HepG2 (cell line): ENCODE data around the gene CFAP100. TPM values are rescaled to one million over a fixed set of nuclear protein-coding genes. Genes with fewer than 3 reads are reported as not detected.

Experiments
- ATAC-seq: fragments of 200-7000 bp; cut with Tn5 transposase; 3 replicates; pipeline ENCODE4 v1.9.1; 2020; ENCODE audit warnings: mild to moderate bottlenecking, moderate library complexity
- BruUV-seq: library from RNA; stranded (reverse); fragments of 400-500 nt; replicated peaks from 2 replicates; lab custom pipeline; 2021; lab: Mats Ljungman, UMichigan
- CTCF ChIA-PET: fragments of 300-600 bp; formaldehyde crosslinking; extraction: SDS; loops from one replicate; lab custom pipeline; 2021; ENCODE audit warnings: low total read pairs, inconsistent platforms, low intra/inter-chr PET ratio; lab: Yijun Ruan, JAX
- POLR2A ChIA-PET: fragments of 350-600 bp; sonication (Branson Sonifier 250); formaldehyde crosslinking; loops from one replicate; lab custom pipeline; 2020; ENCODE audit warnings: antibody characterized with exemption, inconsistent platforms; lab: Yijun Ruan, JAX
- DNase-seq: peaks from one replicate; pipeline ENCODE4 v3.0.0-alpha.2; 2015; ENCODE audit warnings: low spot score
- FAIRE-seq: peaks from 3 replicates; lab custom pipeline; 2011; peaks lifted over from hg19 to GRCh38; lab: Jason Lieb, UNC
- H2AFZ ChIP-seq: one replicate; pipeline ENCODE4 v1.6.1; 2011; ENCODE audit warnings: low read length, inconsistent platforms
- H3K27ac ChIP-seq: fragments of 300-600 bp; 3 replicates; pipeline ENCODE4 v1.8.0; 2011; ENCODE audit warnings: mixed run types, mild to moderate bottlenecking, mixed read lengths, low read length, inconsistent platforms; ENCODE audit not compliant: insufficient read depth; ENCODE audit errors: extremely low read length
- H3K27me3 ChIP-seq, 2 experiments: fragments of 200-600 bp in 1 of 2; 2 replicates in 1 of 2; 3 replicates in 1 of 2; pipeline versions ENCODE4 v1.6.0 to v1.8.0; 2011; ENCODE audit warnings: low read length in 2 of 2, mild to moderate bottlenecking in 2 of 2, moderate library complexity in 2 of 2, inconsistent platforms in 1 of 2; ENCODE audit not compliant: insufficient read depth in 2 of 2, control insufficient read depth in 1 of 2
- H3K36me3 ChIP-seq, 2 experiments: fragments of 200-600 bp in 1 of 2; replicated peaks in 1 of 2; 2 replicates in 1 of 2; 3 replicates in 1 of 2; pipeline versions ENCODE4 v1.5.1 to v1.8.0; 2011; ENCODE audit warnings: low read length in 2 of 2, inconsistent platforms in 1 of 2; ENCODE audit not compliant: insufficient read depth in 2 of 2, control insufficient read depth in 1 of 2
- H3K4me1 ChIP-seq: 2 replicates; pipeline ENCODE4 v1.5.1; 2012; ENCODE audit warnings: low read length, inconsistent platforms; ENCODE audit not compliant: insufficient read depth
- H3K4me2 ChIP-seq: 2 replicates; pipeline ENCODE4 v1.6.0; 2011; ENCODE audit warnings: low read depth, low read length, inconsistent platforms
- H3K4me3 ChIP-seq, 3 experiments: fragments of 200-600 bp in 1 of 3; sonication (generic), shearing (Covaris generic) in 1 of 3; replicated peaks in 1 of 3; 2 replicates each; pipeline ENCODE4 v1.5.1; 2011 to 2016; ENCODE audit warnings: low read length in 3 of 3, inconsistent platforms in 2 of 3, low read depth in 2 of 3, mild to moderate bottlenecking in 2 of 3, control low read depth in 1 of 3, mixed read lengths in 1 of 3; ENCODE audit not compliant: insufficient read depth in 1 of 3
- H3K79me2 ChIP-seq: one replicate; pipeline ENCODE4 v1.6.1; 2011; ENCODE audit warnings: low read length, inconsistent platforms; ENCODE audit not compliant: insufficient read depth
- H3K9ac ChIP-seq: 2 replicates; pipeline ENCODE4 v1.6.0; 2011; ENCODE audit warnings: mild to moderate bottlenecking, low read depth, low read length, inconsistent platforms; ENCODE audit not compliant: insufficient read depth
- H3K9me3 ChIP-seq: 2 replicates; pipeline ENCODE4 v1.5.1; 2012; ENCODE audit warnings: mild to moderate bottlenecking, low read length
- H4K20me1 ChIP-seq: 2 replicates; pipeline ENCODE4 v1.6.0; 2011; ENCODE audit warnings: inconsistent platforms, mild to moderate bottlenecking, low read length, moderate library complexity; ENCODE audit not compliant: insufficient read depth
- AGO2 ChIP-seq: fragments of 200-400 bp; formaldehyde crosslinking; optimal IDR thresholded peaks from 2 replicates; pipeline ENCODE3; 2017; ENCODE audit warnings: mild to moderate bottlenecking, low read depth, low read length, moderate library complexity
- THYN1 ChIP-seq: sonication (generic); formaldehyde crosslinking; IDR thresholded peaks from 2 replicates; pipeline ENCODE4 v1.8.1; 2023; ENCODE audit warnings: low read depth, mild to moderate bottlenecking, moderate library complexity, missing genetic modification reagents, borderline replicate concordance
- WGBS: methylation state at CpG from one replicate; pipeline ENCODE4 v1.1.6; 2017; ENCODE audit warnings: low lambda C conversion rate; 5-methylcytosine and 5-hydroxymethylcytosine counted together
- in situ Hi-C: cut with HindIII; loops from 2 replicates; pipeline ENCODE4 v1.10.0; 2017; ENCODE audit warnings: low pct_unique_long_range_greater_than_20kb; ENCODE audit not compliant: extremely low pct_ligation_motif_present
- intact Hi-C: fragments of 100-400 bp; cut with micrococcal nuclease; formaldehyde crosslinking; loops from one replicate; pipeline ENCODE4 v1.10.0; 2022; ENCODE audit not compliant: unreplicated experiment
- polyA plus RNA-seq, 8 experiments: library from polyadenylated mRNA; depleted of rRNA in 3 of 8; stranded (reverse) in 7 of 8; unstranded in 1 of 8; fragments of >200 nt; fragmentation: Illumina TruSeq in 4 of 8; extraction: Trizol in 4 of 8; gene quantifications; 2 replicates each; pipeline versions ENCODE4 v1.2.1 to v1.2.3, GENCODE V29; 2011 to 2016; ENCODE audit warnings: low read depth in 4 of 8, missing spikeins in 1 of 8, mixed read lengths in 1 of 8; ENCODE audit not compliant: insufficient read depth in 1 of 8
- total RNA-seq, 5 experiments: library from RNA; depleted of rRNA; stranded (reverse); fragments of >200 nt; fragmentation: Illumina TruSeq; extraction: Trizol; gene quantifications; 2 replicates each; pipeline ENCODE4 v1.2.3, GENCODE V29; 2016; ENCODE audit warnings: low read depth in 1 of 5
- TF ChIP-seq, protein P1 (sequence below): IDR thresholded peaks from 2 replicates; pipeline ENCODE4 v1.6.1; 2016; ENCODE audit warnings: missing biosample characterization, missing genetic modification reagents, low read depth
- TF ChIP-seq, protein P2 (sequence below): fragments of 450-650 bp; IDR thresholded peaks from 2 replicates; pipeline ENCODE4 v1.6.1; 2017; ENCODE audit warnings: mild to moderate bottlenecking

Gene CFAP100
- total and polyA plus RNA-seq, 2 of the 13 experiments (the other 11 are each of a cell fraction or from before 2014, with no cell fraction given) = 0.32 TPM; not detected in 1

DNA sequence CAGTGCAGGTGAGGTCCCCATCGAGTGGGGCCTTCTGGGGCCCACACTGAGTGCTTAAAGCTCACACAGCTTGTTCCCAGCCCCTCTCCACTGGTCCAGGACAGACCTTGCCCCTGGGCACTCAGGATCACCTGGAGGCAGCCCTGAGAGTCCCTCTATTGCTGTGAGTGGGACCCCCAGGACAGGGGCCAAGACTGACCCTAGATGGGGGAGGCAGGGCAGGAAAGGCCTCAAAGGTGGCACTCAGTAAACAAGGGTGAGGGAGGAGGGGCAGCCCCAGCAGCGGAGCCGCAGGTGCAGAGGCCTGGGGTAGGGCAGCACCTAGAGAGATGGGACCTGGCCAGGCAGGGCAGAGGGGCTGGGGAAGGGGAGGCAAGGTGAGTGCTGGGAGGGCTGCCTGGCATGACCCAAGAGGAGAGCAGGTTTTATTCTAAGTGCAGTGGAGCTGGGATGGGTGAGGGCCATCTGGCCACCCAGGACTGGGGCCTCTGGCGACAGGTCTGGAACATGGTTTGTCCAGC, 27.9 kb downstream of the CFAP100 start:
- Histone ChIP-seq H4K20me1 (no peaks in the 10 kb centered on the region), H3K4me1 (peaks cover 24% of the 10 kb centered on the region), H3K36me3 (no peaks in the 10 kb centered on the region), H2AFZ (no peak overlapping the region), H3K27me3 (peaks cover 0 to 3% of the 10 kb centered on the region in 2 experiments; a peak in 1 of 5 replicates), H3K9ac (no peak overlapping the region), H3K4me3 (no peak overlapping the region), H3K79me2 (no peaks in the 10 kb centered on the region), H3K27ac (no peak overlapping the region), H3K4me2 (no peak overlapping the region), H3K9me3 (peaks cover 16% of the 10 kb centered on the region)
- DNase-seq (no peak), ATAC-seq (no peak; the same call in 2 of the 3 replicates), FAIRE-seq (no peak)
- intact Hi-C loops = no loop called here
- TF ChIP-seq THYN1 (CRISPR knock-in tag) = no peak
- TF ChIP-seq, protein P1, sequence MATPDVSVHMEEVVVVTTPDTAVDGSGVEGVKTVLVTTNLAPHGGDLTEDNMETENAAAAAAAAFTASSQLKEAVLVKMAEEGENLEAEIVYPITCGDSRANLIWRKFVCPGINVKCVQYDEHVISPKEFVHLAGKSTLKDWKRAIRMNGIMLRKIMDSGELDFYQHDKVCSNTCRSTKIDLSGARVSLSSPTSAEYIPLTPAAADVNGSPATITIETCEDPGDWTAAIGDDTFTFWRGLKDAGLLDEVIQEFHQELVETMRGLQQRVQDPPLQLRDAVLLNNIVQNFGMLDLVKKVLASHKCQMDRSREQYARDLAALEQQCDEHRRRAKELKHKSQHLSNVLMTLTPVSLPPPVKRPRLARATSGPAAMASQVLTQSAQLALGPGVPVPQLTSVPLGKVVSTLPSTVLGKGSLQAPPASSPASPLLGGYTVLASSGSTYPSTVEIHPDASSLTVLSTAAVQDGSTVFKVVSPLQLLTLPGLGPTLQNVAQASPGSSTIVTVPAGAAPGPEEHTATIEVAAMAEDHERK = no peak
- 44% methylated on average over 3 of the region's 4 CpGs for WGBS
- no TSS peak for BruUV-seq
- in situ Hi-C loops = no loop called here
- ChIA-PET POLR2A (no interaction called here), CTCF (no interaction called here)

DNA sequence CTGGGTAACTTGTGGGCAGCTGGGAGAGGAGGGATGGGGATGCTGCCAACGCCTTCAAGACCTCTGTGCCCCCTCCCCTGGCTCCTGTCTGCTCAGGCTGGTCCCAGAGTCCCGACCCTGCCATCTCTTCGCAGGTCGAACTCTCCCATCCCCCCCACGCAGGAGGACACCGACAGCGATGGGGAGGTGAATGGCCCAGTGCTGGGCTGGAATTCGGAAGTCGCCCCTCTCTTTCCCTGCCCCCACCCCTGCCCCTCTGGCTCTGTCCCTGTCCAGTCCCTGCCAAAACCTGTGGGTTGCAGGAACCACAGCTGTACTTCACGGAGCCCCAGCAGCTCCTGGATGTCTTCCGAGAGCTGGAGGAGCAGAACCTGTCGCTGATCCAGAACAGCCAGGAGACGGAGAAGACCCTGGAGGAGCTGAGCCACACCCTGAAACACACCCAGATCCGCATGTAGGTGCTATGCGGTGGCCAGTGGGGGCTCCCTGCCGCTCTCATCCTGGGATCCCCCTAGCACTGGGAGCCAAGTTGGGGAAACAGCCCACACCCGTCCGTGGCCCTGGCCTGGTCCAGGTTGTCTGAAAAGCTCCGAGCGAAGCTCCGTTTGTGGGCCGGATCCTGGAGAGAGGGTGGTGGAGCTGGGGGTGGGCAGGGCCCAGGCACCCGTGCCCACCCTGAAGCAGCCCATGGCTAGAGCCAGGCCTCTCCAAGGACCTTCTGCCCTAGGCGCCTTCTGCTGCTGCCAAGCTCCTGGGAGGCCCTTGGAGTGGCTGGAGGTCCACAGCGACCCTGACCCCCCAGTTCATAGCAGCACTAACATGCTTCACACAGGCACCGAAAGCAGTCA, 28.7 kb downstream of the CFAP100 start:
- CTCF ChIA-PET = no interaction called here
- H3K9ac ChIP-seq = no peak overlapping the region
- POLR2A ChIA-PET = no interaction called here
- ATAC-seq (no peak), FAIRE-seq (no peak), DNase-seq (no peak)
- H2AFZ ChIP-seq = no peak overlapping the region
- no peaks in the 10 kb centered on the region for H3K79me2 ChIP-seq
- no TSS peak for BruUV-seq
- WGBS = 82% methylated on average over 15 of the region's 26 CpGs
- H3K27me3 ChIP-seq = no peaks in the 10 kb centered on the region; a peak in 1 of 5 replicates
- no peak overlapping the region for H3K27ac ChIP-seq
- no peak overlapping the region for H3K4me3 ChIP-seq
- H3K4me1 ChIP-seq = peaks cover 19% of the 10 kb centered on the region
- peak; percentile 12 for TF ChIP-seq AGO2
- TF ChIP-seq, protein P2, sequence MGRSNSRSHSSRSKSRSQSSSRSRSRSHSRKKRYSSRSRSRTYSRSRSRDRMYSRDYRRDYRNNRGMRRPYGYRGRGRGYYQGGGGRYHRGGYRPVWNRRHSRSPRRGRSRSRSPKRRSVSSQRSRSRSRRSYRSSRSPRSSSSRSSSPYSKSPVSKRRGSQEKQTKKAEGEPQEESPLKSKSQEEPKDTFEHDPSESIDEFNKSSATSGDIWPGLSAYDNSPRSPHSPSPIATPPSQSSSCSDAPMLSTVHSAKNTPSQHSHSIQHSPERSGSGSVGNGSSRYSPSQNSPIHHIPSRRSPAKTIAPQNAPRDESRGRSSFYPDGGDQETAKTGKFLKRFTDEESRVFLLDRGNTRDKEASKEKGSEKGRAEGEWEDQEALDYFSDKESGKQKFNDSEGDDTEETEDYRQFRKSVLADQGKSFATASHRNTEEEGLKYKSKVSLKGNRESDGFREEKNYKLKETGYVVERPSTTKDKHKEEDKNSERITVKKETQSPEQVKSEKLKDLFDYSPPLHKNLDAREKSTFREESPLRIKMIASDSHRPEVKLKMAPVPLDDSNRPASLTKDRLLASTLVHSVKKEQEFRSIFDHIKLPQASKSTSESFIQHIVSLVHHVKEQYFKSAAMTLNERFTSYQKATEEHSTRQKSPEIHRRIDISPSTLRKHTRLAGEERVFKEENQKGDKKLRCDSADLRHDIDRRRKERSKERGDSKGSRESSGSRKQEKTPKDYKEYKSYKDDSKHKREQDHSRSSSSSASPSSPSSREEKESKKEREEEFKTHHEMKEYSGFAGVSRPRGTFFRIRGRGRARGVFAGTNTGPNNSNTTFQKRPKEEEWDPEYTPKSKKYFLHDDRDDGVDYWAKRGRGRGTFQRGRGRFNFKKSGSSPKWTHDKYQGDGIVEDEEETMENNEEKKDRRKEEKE = no peak
- no peaks in the 10 kb centered on the region for H4K20me1 ChIP-seq
- no peak overlapping the region for H3K4me2 ChIP-seq
- intact Hi-C loops = no loop called here
- in situ Hi-C loops = no loop called here
- no peaks in the 10 kb centered on the region for H3K36me3 ChIP-seq
- peaks cover 16% of the 10 kb centered on the region for H3K9me3 ChIP-seq
